ENCODE measurements around the gene PPARG.

Gene PPARG

GRCh38 chr3:12289524-12289923 lies 654 bp downstream of the PPARG start:
- TF ChIP-seq, protein P1, sequence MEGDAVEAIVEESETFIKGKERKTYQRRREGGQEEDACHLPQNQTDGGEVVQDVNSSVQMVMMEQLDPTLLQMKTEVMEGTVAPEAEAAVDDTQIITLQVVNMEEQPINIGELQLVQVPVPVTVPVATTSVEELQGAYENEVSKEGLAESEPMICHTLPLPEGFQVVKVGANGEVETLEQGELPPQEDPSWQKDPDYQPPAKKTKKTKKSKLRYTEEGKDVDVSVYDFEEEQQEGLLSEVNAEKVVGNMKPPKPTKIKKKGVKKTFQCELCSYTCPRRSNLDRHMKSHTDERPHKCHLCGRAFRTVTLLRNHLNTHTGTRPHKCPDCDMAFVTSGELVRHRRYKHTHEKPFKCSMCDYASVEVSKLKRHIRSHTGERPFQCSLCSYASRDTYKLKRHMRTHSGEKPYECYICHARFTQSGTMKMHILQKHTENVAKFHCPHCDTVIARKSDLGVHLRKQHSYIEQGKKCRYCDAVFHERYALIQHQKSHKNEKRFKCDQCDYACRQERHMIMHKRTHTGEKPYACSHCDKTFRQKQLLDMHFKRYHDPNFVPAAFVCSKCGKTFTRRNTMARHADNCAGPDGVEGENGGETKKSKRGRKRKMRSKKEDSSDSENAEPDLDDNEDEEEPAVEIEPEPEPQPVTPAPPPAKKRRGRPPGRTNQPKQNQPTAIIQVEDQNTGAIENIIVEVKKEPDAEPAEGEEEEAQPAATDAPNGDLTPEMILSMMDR (IDR thresholded peaks at IDR 0.05; ENCODE audit: extremely low read depth, missing control alignments), result no peak
- DNase-seq (ENCODE audit: low spot score), result peak; percentile 14

GRCh38 chr3:12292770-12293169 lies 3.9 kb downstream of the PPARG start:
- DNase-seq (ENCODE audit: low spot score), result no peak
- TF ChIP-seq, protein P1 (IDR thresholded peaks at IDR 0.05; ENCODE audit: extremely low read depth, missing control alignments), result no peak

GRCh38 chr3:12294885-12295580 lies 6.2 kb downstream of the PPARG start:
- TF ChIP-seq, protein P1 (IDR thresholded peaks at IDR 0.05; ENCODE audit: extremely low read depth, missing control alignments), result no peak
- no peak for DNase-seq (ENCODE audit: low spot score)

DNA sequence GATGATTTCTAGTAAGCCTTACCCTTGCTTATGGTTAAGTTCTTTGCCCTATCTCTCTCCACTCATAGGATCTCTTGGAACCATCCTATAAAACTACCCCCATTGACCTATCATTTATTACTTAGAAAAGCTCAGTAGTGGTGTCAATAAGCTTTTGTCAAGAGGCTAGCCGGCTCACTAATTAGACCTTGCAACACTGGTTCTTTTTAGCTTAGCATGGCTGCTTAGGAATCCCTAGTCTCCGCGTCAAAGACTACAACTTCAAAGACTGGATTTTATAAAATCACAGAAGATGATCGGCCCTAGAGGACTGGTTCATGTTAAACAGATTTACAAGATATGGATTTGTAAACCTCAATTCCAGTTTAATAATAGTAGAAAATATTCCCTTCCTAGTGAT lies 7.6 kb downstream of the PPARG start:
- TF ChIP-seq, protein P1 (IDR thresholded peaks at IDR 0.05; ENCODE audit: extremely low read depth, missing control alignments), result no peak
- no peak for DNase-seq (ENCODE audit: low spot score)

GRCh38 chr3:12299026-12299425 lies 10.2 kb downstream of the PPARG start:
- TF ChIP-seq, protein P1 (IDR thresholded peaks at IDR 0.05; ENCODE audit: extremely low read depth, missing control alignments), result no peak
- DNase-seq (ENCODE audit: low spot score), result no peak

DNA sequence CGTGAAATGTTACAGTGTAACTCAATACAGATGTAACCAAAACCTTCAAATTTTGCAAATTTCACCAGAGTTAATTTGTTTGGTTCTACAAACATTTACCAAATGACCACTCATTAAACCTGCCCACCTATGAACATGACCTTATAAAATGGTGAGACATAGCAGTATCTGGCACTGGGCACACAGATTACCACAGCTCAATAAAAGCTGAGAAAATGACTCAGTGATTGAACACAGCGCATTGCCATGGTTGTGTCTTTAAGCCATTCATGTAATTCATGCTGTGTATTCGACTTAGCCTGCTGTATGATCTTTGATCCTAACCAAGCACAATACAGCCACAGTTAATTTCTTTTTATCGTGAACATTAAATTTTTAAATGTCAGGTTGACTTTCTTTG lies 11.3 kb downstream of the PPARG start:
- no peak for DNase-seq (ENCODE audit: low spot score)
- TF ChIP-seq, protein P1 (IDR thresholded peaks at IDR 0.05; ENCODE audit: extremely low read depth, missing control alignments), result no peak

GRCh38 chr3:12301031-12301430 lies 12.2 kb downstream of the PPARG start:
- TF ChIP-seq, protein P1 (IDR thresholded peaks at IDR 0.05; ENCODE audit: extremely low read depth, missing control alignments), result no peak
- DNase-seq (ENCODE audit: low spot score), result no peak

All from GM20000 (cell line).